LHCN-M2 (cell line): ENCODE data around the gene GOLGB1. TPM values are rescaled to one million over a fixed set of nuclear protein-coding genes. Genes with fewer than 3 reads are reported as not detected.
"Not testable (repeated sequence)": the region's sequence is repeated elsewhere in the genome, so short reads cannot be mapped to it uniquely, and the experiment has no call there.

Experiments used
- DNase-seq: peaks from one replicate; pipeline ENCODE4 v3.0.0-alpha.2; 2012; ENCODE audit warnings: low read depth
- total RNA-seq: library from RNA; depleted of rRNA; stranded (reverse); fragments of >200 nt; gene quantifications from 2 replicates; pipeline ENCODE4 v1.2.3, GENCODE V29; 2014

GOLGB1 gene
- total RNA-seq, 1 experiment from 2014 or later, result 23.1 TPM

GRCh38 chr3:121748680-121749275, 763 bp downstream of the GOLGB1 start:
- peak; percentile 55 for DNase-seq

GRCh38 chr3:121747976-121748375, 1.6 kb downstream of the GOLGB1 start:
- DNase-seq, result no peak

- not testable (repeated sequence) for DNase-seq
Observed at GRCh38 chr3:121743106-121743505, 6.4 kb downstream of the GOLGB1 start.

- DNase-seq, result no peak
Observed at GRCh38 chr3:121740896-121741295, 8.6 kb downstream of the GOLGB1 start.

- peak; percentile 55 for DNase-seq
Observed at GRCh38 chr3:121739902-121740301, 9.6 kb downstream of the GOLGB1 start.

GRCh38 chr3:121737644-121738043, 11.9 kb downstream of the GOLGB1 start:
- no peak for DNase-seq

GRCh38 chr3:121736112-121736511, 13.4 kb downstream of the GOLGB1 start:
- peak; percentile 27 for DNase-seq

GRCh38 chr3:121735047-121735696, 14.4 kb downstream of the GOLGB1 start:
- no peak for DNase-seq

- DNase-seq, result no peak
Observed at GRCh38 chr3:121730940-121731687, 18.4 kb downstream of the GOLGB1 start.

- DNase-seq, result no peak
Observed at GRCh38 chr3:121724130-121724529, 25.4 kb downstream of the GOLGB1 start.

- no peak for DNase-seq
Observed at GRCh38 chr3:121723485-121723884, 26.1 kb downstream of the GOLGB1 start.

GRCh38 chr3:121722411-121722810, 27.1 kb downstream of the GOLGB1 start:
- DNase-seq, result no peak

GRCh38 chr3:121720163-121720562, 29.4 kb downstream of the GOLGB1 start:
- DNase-seq, result peak; percentile 19

- no peak for DNase-seq
Observed at GRCh38 chr3:121719423-121719822, 30.1 kb downstream of the GOLGB1 start.

- DNase-seq, result no peak
Observed at GRCh38 chr3:121718205-121718846, 31.2 kb downstream of the GOLGB1 start.

- no peak for DNase-seq
Observed at GRCh38 chr3:121710347-121710746, 39.2 kb downstream of the GOLGB1 start.

GRCh38 chr3:121707531-121708273, 41.8 kb downstream of the GOLGB1 start:
- DNase-seq, result peak; percentile 24

GRCh38 chr3:121705541-121705940, 44.0 kb downstream of the GOLGB1 start:
- no peak for DNase-seq

- no peak for DNase-seq
Observed at GRCh38 chr3:121703973-121704372, 45.6 kb downstream of the GOLGB1 start.

GRCh38 chr3:121698901-121699300, 50.6 kb downstream of the GOLGB1 start:
- DNase-seq, result no peak

- DNase-seq, result no peak
Observed at GRCh38 chr3:121698476-121698875, 51.1 kb downstream of the GOLGB1 start.

GRCh38 chr3:121696186-121696585, 53.4 kb downstream of the GOLGB1 start:
- no peak for DNase-seq
